HG03045 (cell line): ENCODE results near the gene ABCC2.

Source experiments
- ATAC-seq: cut with Tn5 transposase; IDR thresholded peaks from one replicate; pipeline ENCODE4 v1.9.1; 2021; ENCODE audit warnings: mild to moderate bottlenecking, moderate library complexity; ENCODE audit not compliant: unreplicated experiment

Gene ABCC2

DNA sequence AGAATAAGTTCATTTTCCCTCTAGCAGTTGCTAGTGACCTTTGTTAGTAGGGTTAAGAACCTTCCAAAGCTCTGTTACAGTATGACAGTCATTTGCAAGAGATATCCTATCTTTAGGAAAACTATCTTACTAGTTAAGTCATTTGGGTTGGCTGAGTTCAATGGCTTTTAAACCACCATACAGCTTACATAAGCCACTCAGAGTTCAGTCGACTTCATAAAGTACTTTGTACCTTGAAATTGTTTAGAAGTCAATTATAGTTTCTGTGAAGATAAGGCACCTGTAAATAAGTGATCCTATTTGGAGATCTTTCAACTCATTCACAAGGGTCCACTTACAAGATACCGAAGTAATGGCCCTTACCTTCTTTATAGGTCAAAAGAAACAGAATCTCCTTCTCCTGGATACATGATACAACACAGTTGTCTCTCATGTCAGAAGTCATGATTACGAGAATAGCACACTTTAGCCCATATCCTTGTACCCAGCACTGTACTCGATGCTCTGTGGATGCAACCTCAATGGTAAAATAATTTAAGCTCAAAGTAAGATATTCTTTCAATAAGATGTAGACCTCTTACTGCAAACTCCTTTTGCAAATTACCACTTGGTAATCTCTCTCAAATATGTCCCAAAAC lies 11.9 kb upstream of the ABCC2 start:
- ATAC-seq: no peak

- ATAC-seq: no peak
Measured at GRCh38 chr10:99775850-99776249, 6.6 kb upstream of the ABCC2 start.

GRCh38 chr10:99777918-99778714 lies 4.3 kb upstream of the ABCC2 start:
- no peak for ATAC-seq

- ATAC-seq: no peak
Measured at GRCh38 chr10:99779335-99779734, 3.1 kb upstream of the ABCC2 start.

- ATAC-seq: no peak
Measured at GRCh38 chr10:99781734-99782429, 558 bp upstream of the ABCC2 start.

GRCh38 chr10:99784016-99784726 lies 1.7 kb downstream of the ABCC2 start:
- ATAC-seq: no peak

DNA sequence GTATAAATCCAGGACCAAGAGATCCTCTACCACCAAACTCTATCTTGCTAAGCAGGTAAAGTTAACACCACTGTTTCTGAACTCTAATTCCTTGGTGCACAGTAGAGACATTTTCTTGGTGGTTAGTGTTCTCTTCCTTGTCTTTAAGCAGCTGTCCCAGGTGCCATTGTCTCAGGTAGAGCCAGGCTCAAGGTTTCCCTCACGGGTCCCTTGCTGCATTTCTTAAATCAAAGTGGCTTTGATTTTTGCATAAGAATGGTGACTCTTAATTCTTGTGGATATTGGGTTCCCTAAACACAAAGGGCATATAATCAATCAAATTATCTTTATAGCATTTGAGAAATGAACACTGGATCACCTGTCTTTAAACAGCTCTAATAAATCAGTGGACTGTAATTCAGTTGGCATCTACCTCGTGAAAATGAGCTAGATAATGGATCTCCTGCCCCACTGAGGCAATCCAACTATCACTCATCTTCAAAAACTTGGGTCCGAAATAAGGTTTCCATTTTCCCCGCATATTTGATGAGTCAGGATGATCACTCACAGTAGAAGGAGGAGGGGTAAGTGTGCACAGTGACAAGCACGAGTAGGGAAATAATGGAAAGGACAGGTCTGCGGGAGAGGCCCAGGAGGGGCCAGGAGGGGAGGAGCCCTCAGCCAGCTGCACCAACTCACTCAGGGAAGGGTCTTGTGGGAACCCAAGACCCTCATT lies 2.4 kb downstream of the ABCC2 start:
- no peak for ATAC-seq

- ATAC-seq: no peak
Measured at GRCh38 chr10:99785646-99786045, 3.2 kb downstream of the ABCC2 start.

GRCh38 chr10:99787311-99787710 lies 4.9 kb downstream of the ABCC2 start:
- no peak for ATAC-seq

- no peak for ATAC-seq
Measured at GRCh38 chr10:99787782-99788445, 5.5 kb downstream of the ABCC2 start.

GRCh38 chr10:99788598-99789256 lies 6.3 kb downstream of the ABCC2 start:
- no peak for ATAC-seq

- no peak for ATAC-seq
Measured at GRCh38 chr10:99791831-99792230, 9.4 kb downstream of the ABCC2 start.

- no peak for ATAC-seq
Measured at GRCh38 chr10:99793819-99794218, 11.4 kb downstream of the ABCC2 start.

GRCh38 chr10:99796928-99797327 lies 14.5 kb downstream of the ABCC2 start:
- no peak for ATAC-seq

- no peak for ATAC-seq
Measured at GRCh38 chr10:99798031-99798430, 15.6 kb downstream of the ABCC2 start.

- ATAC-seq: no peak
Measured at GRCh38 chr10:99798920-99799319, 16.5 kb downstream of the ABCC2 start.

GRCh38 chr10:99799613-99800012 lies 17.2 kb downstream of the ABCC2 start:
- no peak for ATAC-seq

- ATAC-seq: no peak
Measured at GRCh38 chr10:99804471-99804870, 22.0 kb downstream of the ABCC2 start.

DNA sequence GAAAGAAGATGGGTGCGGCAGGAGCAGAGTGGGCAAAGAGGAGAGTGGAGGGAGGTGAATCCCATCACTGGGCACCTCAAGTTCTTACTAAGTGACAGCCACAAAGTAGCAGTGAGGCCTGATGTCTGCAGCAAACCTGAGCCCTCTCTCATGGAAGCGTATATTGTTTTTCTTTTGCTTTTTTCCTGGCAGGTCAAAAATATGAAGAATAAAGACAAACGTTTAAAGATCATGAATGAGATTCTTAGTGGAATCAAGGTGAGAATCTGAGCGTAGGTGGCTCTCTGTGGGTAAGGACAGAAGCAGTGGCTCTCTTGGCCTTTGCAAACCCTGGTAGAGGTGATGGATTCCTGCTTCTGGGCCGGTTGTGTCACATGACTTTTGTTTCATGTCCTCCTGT lies 22.8 kb downstream of the ABCC2 start:
- ATAC-seq: no peak

- no peak for ATAC-seq
Measured at GRCh38 chr10:99806091-99806490, 23.7 kb downstream of the ABCC2 start.
